Measurements from ENCODE around the gene CX3CR1.

The CX3CR1 gene

DNA sequence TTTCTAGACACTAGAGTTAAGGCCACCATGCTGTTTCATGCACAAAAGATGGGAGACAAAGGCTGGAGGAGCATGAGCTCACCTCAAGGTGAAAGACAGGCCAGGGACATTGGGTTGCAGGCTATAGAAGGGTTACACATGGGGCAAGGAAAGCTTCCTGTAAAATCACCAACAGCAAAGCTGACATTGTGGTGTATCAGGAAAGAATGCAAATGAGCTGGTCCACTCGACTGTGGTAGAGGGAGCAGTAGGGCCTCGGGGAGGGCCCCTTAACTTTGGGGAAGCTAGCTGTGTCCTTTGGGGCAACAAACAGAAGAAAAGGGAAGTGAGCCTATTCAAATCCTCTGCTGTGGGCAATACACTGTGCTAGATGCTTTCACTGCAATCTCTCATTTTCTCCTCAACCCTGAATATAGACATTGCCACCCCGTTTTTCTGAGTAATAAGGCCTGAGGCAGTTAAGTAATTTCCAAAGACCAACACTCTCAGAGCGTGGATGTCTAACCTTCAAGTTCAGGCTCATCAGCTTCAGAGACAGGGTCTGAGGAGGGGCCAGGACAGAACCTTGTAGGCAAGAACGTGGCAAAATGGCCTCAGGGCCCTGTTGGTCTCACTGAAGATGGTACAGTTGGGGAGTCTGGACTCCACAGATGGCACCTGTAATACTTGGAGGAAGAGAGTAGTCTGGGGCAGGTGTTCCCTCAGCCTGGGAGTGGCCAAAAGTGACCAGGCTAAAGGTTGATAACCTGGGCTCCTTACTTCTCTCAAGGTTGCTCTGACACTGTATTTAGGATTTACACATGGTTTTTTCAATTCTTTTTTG, 24.1 kb downstream of the CX3CR1 start:
- peak overlapping the region; percentile 52 for H3K4me2 ChIP-seq (ENCODE audit: low read length)

DNA sequence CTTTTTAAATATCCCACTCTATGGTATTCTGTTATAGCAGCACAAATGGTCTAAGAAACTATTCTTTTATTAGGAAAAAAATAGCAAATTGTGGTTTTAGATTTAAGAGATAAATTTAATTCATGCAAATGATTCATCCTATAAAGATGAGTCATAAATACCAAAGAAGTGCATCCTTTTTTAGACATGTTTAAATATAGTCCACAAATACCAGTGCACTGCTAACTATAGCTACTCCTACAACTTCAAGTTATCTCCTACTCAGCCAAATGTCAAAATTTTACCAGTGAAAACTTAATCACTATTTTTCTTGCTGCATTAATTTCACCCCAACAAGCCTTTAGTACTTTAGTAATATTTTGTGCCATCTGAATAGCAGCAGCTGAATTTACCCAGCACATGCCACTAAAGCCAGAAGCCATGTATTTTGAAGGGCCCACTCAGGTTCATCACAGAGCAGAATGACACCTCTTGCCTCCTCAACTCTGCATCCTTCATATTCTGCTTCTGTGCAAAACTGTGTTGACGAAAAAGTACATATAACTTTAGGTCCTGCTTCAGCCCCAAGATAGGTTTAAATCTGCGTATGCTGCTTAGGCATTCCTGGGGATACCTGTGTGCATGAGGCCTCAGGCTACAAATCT, 24.9 kb downstream of the CX3CR1 start:
- peaks cover 32% of the 10 kb centered on the region for H3K4me1 ChIP-seq (ENCODE audit: insufficient read depth, low read length, severe bottlenecking)
- H3K9ac ChIP-seq (ENCODE audit: low read length), result peak overlapping the region; percentile 31; the same call in 1 of the 2 replicates
- peak overlapping the region; percentile 7 for H3K4me3 ChIP-seq (ENCODE audit: low read depth, low read length, poor library complexity, severe bottlenecking)
- H3K27ac ChIP-seq (ENCODE audit: low read depth, low read length, poor library complexity, severe bottlenecking), result peak overlapping the region; percentile 91
- H3K4me2 ChIP-seq (ENCODE audit: low read length), result peak overlapping the region; percentile 52
- H3K27me3 ChIP-seq (ENCODE audit: insufficient read depth, low read length), result no peaks in the 10 kb centered on the region
- 0 out of 2 replicates have a peak overlapping the region, but pooled peaks have one; percentile 19 for H2AFZ ChIP-seq (ENCODE audit: low read length)
- H3K9me3 ChIP-seq (ENCODE audit: low read length), result no peaks in the 10 kb centered on the region
- TF ChIP-seq, protein P1, sequence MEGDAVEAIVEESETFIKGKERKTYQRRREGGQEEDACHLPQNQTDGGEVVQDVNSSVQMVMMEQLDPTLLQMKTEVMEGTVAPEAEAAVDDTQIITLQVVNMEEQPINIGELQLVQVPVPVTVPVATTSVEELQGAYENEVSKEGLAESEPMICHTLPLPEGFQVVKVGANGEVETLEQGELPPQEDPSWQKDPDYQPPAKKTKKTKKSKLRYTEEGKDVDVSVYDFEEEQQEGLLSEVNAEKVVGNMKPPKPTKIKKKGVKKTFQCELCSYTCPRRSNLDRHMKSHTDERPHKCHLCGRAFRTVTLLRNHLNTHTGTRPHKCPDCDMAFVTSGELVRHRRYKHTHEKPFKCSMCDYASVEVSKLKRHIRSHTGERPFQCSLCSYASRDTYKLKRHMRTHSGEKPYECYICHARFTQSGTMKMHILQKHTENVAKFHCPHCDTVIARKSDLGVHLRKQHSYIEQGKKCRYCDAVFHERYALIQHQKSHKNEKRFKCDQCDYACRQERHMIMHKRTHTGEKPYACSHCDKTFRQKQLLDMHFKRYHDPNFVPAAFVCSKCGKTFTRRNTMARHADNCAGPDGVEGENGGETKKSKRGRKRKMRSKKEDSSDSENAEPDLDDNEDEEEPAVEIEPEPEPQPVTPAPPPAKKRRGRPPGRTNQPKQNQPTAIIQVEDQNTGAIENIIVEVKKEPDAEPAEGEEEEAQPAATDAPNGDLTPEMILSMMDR (IDR thresholded peaks at IDR 0.05; ENCODE audit: low read length), result no peak
- no peak for TF ChIP-seq EZH2 (IDR thresholded peaks at IDR 0.05; ENCODE audit: borderline replicate concordance, low read length)
- H3K79me2 ChIP-seq (ENCODE audit: insufficient read depth, low read length), result no peaks in the 10 kb centered on the region
- H3K9me2 ChIP-seq (ENCODE audit: low read depth, low read length), result no peaks in the 10 kb centered on the region
- H3F3A ChIP-seq (ENCODE audit: insufficient read depth, low read length), result no peaks in the 10 kb centered on the region
- no peaks in the 10 kb centered on the region for H4K20me1 ChIP-seq (ENCODE audit: insufficient read depth, low read length)
- no peaks in the 10 kb centered on the region for H3K36me3 ChIP-seq (ENCODE audit: insufficient read depth, low read length)

More for the DNA sequence above, 24.1 kb downstream of the CX3CR1 start:
- H3K36me3 ChIP-seq (ENCODE audit: insufficient read depth, low read length), result no peaks in the 10 kb centered on the region
- peak overlapping the region; percentile 91 for H3K27ac ChIP-seq (ENCODE audit: low read depth, low read length, poor library complexity, severe bottlenecking)
- H3K9ac ChIP-seq (ENCODE audit: low read length), result peak overlapping the region; percentile 31; the same call in 1 of the 2 replicates
- peaks cover 39% of the 10 kb centered on the region for H3K4me1 ChIP-seq (ENCODE audit: insufficient read depth, low read length, severe bottlenecking)
- TF ChIP-seq, protein P1 (IDR thresholded peaks at IDR 0.05; ENCODE audit: low read length), result no peak
- H3K27me3 ChIP-seq (ENCODE audit: insufficient read depth, low read length), result no peaks in the 10 kb centered on the region
- H2AFZ ChIP-seq (ENCODE audit: low read length), result 0 out of 2 replicates have a peak overlapping the region, but pooled peaks have one; percentile 19
- no peaks in the 10 kb centered on the region for H3K9me3 ChIP-seq (ENCODE audit: low read length)
- no peaks in the 10 kb centered on the region for H4K20me1 ChIP-seq (ENCODE audit: insufficient read depth, low read length)
- no peaks in the 10 kb centered on the region for H3F3A ChIP-seq (ENCODE audit: insufficient read depth, low read length)
- H3K9me2 ChIP-seq (ENCODE audit: low read depth, low read length), result no peaks in the 10 kb centered on the region
- no peaks in the 10 kb centered on the region for H3K79me2 ChIP-seq (ENCODE audit: insufficient read depth, low read length)
- H3K4me3 ChIP-seq (ENCODE audit: low read depth, low read length, poor library complexity, severe bottlenecking), result peak overlapping the region; percentile 7

DNA sequence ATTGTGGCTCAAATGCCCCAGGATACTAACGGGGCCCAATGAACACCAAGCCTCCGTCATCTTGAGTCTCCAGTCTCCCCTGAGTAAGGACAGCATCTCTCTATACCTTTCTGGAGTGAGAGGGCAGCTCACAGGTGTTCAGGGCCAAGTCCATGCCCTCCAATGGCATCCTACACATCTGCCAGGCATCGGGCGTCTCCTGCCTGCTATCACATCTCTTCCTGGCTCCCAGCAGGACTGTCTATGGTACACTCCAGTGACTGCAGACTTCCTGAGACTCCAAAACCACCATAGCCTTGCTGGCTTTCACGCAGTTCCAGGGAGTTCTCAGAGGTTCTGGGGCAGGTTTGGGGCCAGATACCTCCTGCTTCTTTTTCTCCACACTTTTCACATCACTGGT, 28.3 kb downstream of the CX3CR1 start:
- no peak overlapping the region for H3K4me2 ChIP-seq (ENCODE audit: low read length)
- H3K4me3 ChIP-seq (ENCODE audit: low read depth, low read length, poor library complexity, severe bottlenecking), result no peak overlapping the region
- H3K4me1 ChIP-seq (ENCODE audit: insufficient read depth, low read length, severe bottlenecking), result peaks cover 21% of the 10 kb centered on the region
- H2AFZ ChIP-seq (ENCODE audit: low read length), result no peak overlapping the region
- no peaks in the 10 kb centered on the region for H3K79me2 ChIP-seq (ENCODE audit: insufficient read depth, low read length)
- H3K27me3 ChIP-seq (ENCODE audit: insufficient read depth, low read length), result no peaks in the 10 kb centered on the region
- H4K20me1 ChIP-seq (ENCODE audit: insufficient read depth, low read length), result no peaks in the 10 kb centered on the region
- no peak overlapping the region for H3K9ac ChIP-seq (ENCODE audit: low read length)
- no peaks in the 10 kb centered on the region for H3F3A ChIP-seq (ENCODE audit: insufficient read depth, low read length)
- H3K9me2 ChIP-seq (ENCODE audit: low read depth, low read length), result no peaks in the 10 kb centered on the region
- H3K9me3 ChIP-seq (ENCODE audit: low read length), result no peaks in the 10 kb centered on the region
- H3K36me3 ChIP-seq (ENCODE audit: insufficient read depth, low read length), result no peaks in the 10 kb centered on the region
- no peak overlapping the region for H3K27ac ChIP-seq (ENCODE audit: low read depth, low read length, poor library complexity, severe bottlenecking)
- TF ChIP-seq EZH2 (IDR thresholded peaks at IDR 0.05; ENCODE audit: borderline replicate concordance, low read length), result no peak
- TF ChIP-seq, protein P1 (IDR thresholded peaks at IDR 0.05; ENCODE audit: low read length), result no peak
